ENCODE results near the gene ANKRD18A.
"Not testable (repeated sequence)": the region's sequence is repeated elsewhere in the genome, so short reads cannot be mapped to it uniquely, and the experiment has no call there.

- not testable (repeated sequence) for TF ChIP-seq REST (tag by site-specific recombination; IDR thresholded peaks at IDR 0.05); CTCF (tag by site-specific recombination; IDR thresholded peaks at IDR 0.05); ZNF398 (tag by site-specific recombination; IDR thresholded peaks at IDR 0.05); PBX3 (CRISPR knock-in tag; IDR thresholded peaks at IDR 0.05); ZNF513 (tag by site-specific recombination; IDR thresholded peaks at IDR 0.05); ZNF549 (tag by site-specific recombination; IDR thresholded peaks at IDR 0.05); ZBTB21 (tag by site-specific recombination; IDR thresholded peaks at IDR 0.05); ZSCAN18 (tag by site-specific recombination; IDR thresholded peaks at IDR 0.05); ZNF138 (tag by site-specific recombination; IDR thresholded peaks at IDR 0.05; ENCODE audit: borderline replicate concordance)
Observed at GRCh38 chr9:38540535-38540934, 79.9 kb downstream of the ANKRD18A start.

Data from HEK293 (cell line).